ENCODE measurements around the gene RASD1. TPM values are rescaled to one million over a fixed set of nuclear protein-coding genes. Genes with fewer than 3 reads are reported as not detected.
"Not testable (repeated sequence)": the region's sequence is repeated elsewhere in the genome, so short reads cannot be mapped to it uniquely, and the experiment has no call there.

Gene RASD1
- total RNA-seq, 1 donor from 2014 or later: 254 TPM

- no peak for DNase-seq (ENCODE audit: low spot score)
These were observed 3.4 kb upstream of the RASD1 start for GRCh38 chr17:17499402-17500145.

- no peak for DNase-seq (ENCODE audit: low spot score)
These were observed 2.6 kb upstream of the RASD1 start for GRCh38 chr17:17498606-17499301.

GRCh38 chr17:17497845-17498520, 1.8 kb upstream of the RASD1 start:
- no peak for DNase-seq (ENCODE audit: low spot score)

- DNase-seq (ENCODE audit: low spot score): no peak
These were observed 1.1 kb upstream of the RASD1 start for GRCh38 chr17:17497065-17497844.

GRCh38 chr17:17495536-17496188, 533 bp downstream of the RASD1 start:
- DNase-seq (ENCODE audit: low spot score): no peak

- no peak for DNase-seq (ENCODE audit: low spot score)
These were observed 1.2 kb downstream of the RASD1 start for GRCh38 chr17:17494870-17495535.

- DNase-seq (ENCODE audit: low spot score): no peak
These were observed 1.7 kb downstream of the RASD1 start for GRCh38 chr17:17494499-17494869.

GRCh38 chr17:17493986-17494466, 2.2 kb downstream of the RASD1 start:
- no peak for DNase-seq (ENCODE audit: low spot score)

GRCh38 chr17:17493249-17493985, 2.8 kb downstream of the RASD1 start:
- peak; percentile 87 for DNase-seq (ENCODE audit: low spot score)

- DNase-seq (ENCODE audit: low spot score): peak; percentile 72
These were observed 3.6 kb downstream of the RASD1 start for GRCh38 chr17:17492571-17492970.

- DNase-seq (ENCODE audit: low spot score): peak; percentile 59
These were observed 4.1 kb downstream of the RASD1 start for GRCh38 chr17:17492085-17492484.

- DNase-seq (ENCODE audit: low spot score): peak; percentile 87
These were observed 4.6 kb downstream of the RASD1 start for GRCh38 chr17:17491546-17491988.

- no peak for DNase-seq (ENCODE audit: low spot score)
These were observed 5.1 kb downstream of the RASD1 start for GRCh38 chr17:17491031-17491471.

- DNase-seq (ENCODE audit: low spot score): no peak
These were observed 8.2 kb downstream of the RASD1 start for GRCh38 chr17:17487998-17488397.

GRCh38 chr17:17486416-17486815, 9.8 kb downstream of the RASD1 start:
- DNase-seq (ENCODE audit: low spot score): not testable (repeated sequence)

GRCh38 chr17:17485420-17485819, 10.8 kb downstream of the RASD1 start:
- DNase-seq (ENCODE audit: low spot score): no peak

- no peak for DNase-seq (ENCODE audit: low spot score)
These were observed 11.7 kb downstream of the RASD1 start for GRCh38 chr17:17484451-17484899.

GRCh38 chr17:17481860-17482259, 14.3 kb downstream of the RASD1 start:
- DNase-seq (ENCODE audit: low spot score): no peak

- DNase-seq (ENCODE audit: low spot score): no peak
These were observed 15.5 kb downstream of the RASD1 start for GRCh38 chr17:17480593-17481148.
